MCF 10A (cell line): Measurements from ENCODE around the gene LMTK2. TPM values are rescaled to one million over a fixed set of nuclear protein-coding genes. Genes with fewer than 3 reads are reported as not detected.

Experiments
- BruUV-seq: library from RNA; stranded (reverse); fragments of 400-500 nt; replicated peaks from 2 replicates; lab custom pipeline; 2021; lab: Mats Ljungman, UMichigan
- CTCF ChIA-PET: fragments of 300-600 bp; sonication (Branson Sonifier 250); formaldehyde crosslinking; extraction: SDS; loops from one replicate; lab custom pipeline; 2021; ENCODE audit warnings: antibody characterized with exemption, inconsistent platforms; lab: Yijun Ruan, JAX
- POLR2A ChIA-PET: fragments of 300-600, 350-650 bp; sonication (Branson Sonifier 250); formaldehyde crosslinking; extraction: SDS; loops from one replicate; lab custom pipeline; 2020; ENCODE audit warnings: antibody characterized with exemption, inconsistent platforms; lab: Yijun Ruan, JAX
- DNase-seq: peaks from one replicate; pipeline ENCODE4 v3.0.0-alpha.2; 2018; ENCODE audit not compliant: unreplicated experiment
- H3K27ac Mint-ChIP-seq: one replicate; pipeline ENCODE4 v1.8.0; 2022; ENCODE audit warnings: mild to moderate bottlenecking, low read depth, mixed read lengths; ENCODE audit not compliant: unreplicated experiment
- H3K27me3 Mint-ChIP-seq: one replicate; pipeline ENCODE4 v1.8.0; 2022; ENCODE audit warnings: mixed read lengths; ENCODE audit not compliant: insufficient read depth, unreplicated experiment
- H3K36me3 Mint-ChIP-seq: one replicate; pipeline ENCODE4 v1.8.0; 2022; ENCODE audit warnings: mild to moderate bottlenecking, moderate library complexity, mixed read lengths; ENCODE audit not compliant: insufficient read depth, unreplicated experiment
- H3K4me1 Mint-ChIP-seq: one replicate; pipeline ENCODE4 v1.8.0; 2022; ENCODE audit warnings: mixed read lengths; ENCODE audit not compliant: insufficient read depth, unreplicated experiment
- H3K4me3 Mint-ChIP-seq: one replicate; pipeline ENCODE4 v1.8.0; 2022; ENCODE audit warnings: mild to moderate bottlenecking, moderate library complexity, mixed read lengths; ENCODE audit not compliant: unreplicated experiment
- H3K9me3 Mint-ChIP-seq: one replicate; pipeline ENCODE4 v1.8.0; 2022; ENCODE audit warnings: mixed read lengths; ENCODE audit not compliant: unreplicated experiment
- intact Hi-C: fragments of 100-400 bp; cut with micrococcal nuclease; formaldehyde crosslinking; loops from 2 replicates; pipeline ENCODE4 v1.14.1; 2022
- total RNA-seq: library from RNA; stranded (reverse); gene quantifications from 2 replicates; pipeline ENCODE4 v1.2.3, GENCODE V29; 2022
- TF ChIP-seq, protein P1 (sequence below): fragments of 200-600 bp; IDR thresholded peaks from one replicate; pipeline ENCODE4 v1.8.0; 2022; ENCODE audit warnings: antibody characterized with exemption, mild to moderate bottlenecking; ENCODE audit not compliant: unreplicated experiment

LMTK2 gene
- total RNA-seq, 1 experiment from 2014 or later = 16.8 TPM

GRCh38 chr7:98213296-98213887, 106.7 kb downstream of the LMTK2 start:
- H3K27me3 Mint-ChIP-seq = no peaks in the 10 kb centered on the region
- peaks cover 5% of the 10 kb centered on the region for H3K36me3 Mint-ChIP-seq
- ChIA-PET CTCF (interaction anchor here (0.5 kb wide), 1 partner anchor 884 kb away, joined by 4 read pairs; no protein-coding TSS in a partner anchor), POLR2A (no interaction called here)
- TF ChIP-seq, protein P1, sequence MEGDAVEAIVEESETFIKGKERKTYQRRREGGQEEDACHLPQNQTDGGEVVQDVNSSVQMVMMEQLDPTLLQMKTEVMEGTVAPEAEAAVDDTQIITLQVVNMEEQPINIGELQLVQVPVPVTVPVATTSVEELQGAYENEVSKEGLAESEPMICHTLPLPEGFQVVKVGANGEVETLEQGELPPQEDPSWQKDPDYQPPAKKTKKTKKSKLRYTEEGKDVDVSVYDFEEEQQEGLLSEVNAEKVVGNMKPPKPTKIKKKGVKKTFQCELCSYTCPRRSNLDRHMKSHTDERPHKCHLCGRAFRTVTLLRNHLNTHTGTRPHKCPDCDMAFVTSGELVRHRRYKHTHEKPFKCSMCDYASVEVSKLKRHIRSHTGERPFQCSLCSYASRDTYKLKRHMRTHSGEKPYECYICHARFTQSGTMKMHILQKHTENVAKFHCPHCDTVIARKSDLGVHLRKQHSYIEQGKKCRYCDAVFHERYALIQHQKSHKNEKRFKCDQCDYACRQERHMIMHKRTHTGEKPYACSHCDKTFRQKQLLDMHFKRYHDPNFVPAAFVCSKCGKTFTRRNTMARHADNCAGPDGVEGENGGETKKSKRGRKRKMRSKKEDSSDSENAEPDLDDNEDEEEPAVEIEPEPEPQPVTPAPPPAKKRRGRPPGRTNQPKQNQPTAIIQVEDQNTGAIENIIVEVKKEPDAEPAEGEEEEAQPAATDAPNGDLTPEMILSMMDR = no peak
- DNase-seq = no peak
- H3K27ac Mint-ChIP-seq = no peak overlapping the region
- no peaks in the 10 kb centered on the region for H3K4me1 Mint-ChIP-seq
- no peaks in the 10 kb centered on the region for H3K9me3 Mint-ChIP-seq
- no peak overlapping the region for H3K4me3 Mint-ChIP-seq
- BruUV-seq = no TSS peak
- intact Hi-C loops = no loop called here

- H3K9me3 Mint-ChIP-seq = no peaks in the 10 kb centered on the region
- CTCF ChIA-PET = interaction anchor here (0.5 kb wide), 1 partner anchor 885 kb away, joined by 4 read pairs; no protein-coding TSS in a partner anchor
- intact Hi-C loops = no loop called here
Observed at GRCh38 chr7:98213888-98214810, 107.5 kb downstream of the LMTK2 start.

DNA sequence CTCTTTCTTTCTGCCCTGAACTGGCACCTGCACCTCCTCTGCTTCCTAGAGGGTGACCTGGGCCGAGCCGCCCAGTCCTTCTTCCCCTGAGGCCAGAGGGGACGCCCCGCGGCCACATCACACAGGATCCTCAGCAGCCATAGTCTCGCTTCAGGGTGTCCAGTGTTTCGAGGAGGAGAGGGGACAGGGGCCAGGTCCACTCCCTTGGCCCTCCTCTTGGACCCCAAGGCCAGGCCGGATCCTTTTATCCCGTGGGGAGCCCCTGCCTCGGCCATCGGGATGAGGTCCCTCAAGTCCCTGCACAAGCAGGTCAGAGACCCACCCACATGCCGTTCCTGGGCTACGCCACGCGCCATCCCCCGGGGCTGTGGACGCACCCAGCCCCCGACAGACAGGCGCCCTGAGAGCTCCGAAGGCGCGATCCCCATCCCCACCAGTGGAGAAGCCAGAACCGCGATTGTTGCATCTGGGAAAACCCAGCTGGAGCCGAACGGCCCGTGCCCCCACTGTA, 108.2 kb downstream of the LMTK2 start:
- no peaks in the 10 kb centered on the region for H3K4me1 Mint-ChIP-seq
- no peaks in the 10 kb centered on the region for H3K9me3 Mint-ChIP-seq
- ChIA-PET CTCF (no interaction called here), POLR2A (no interaction called here)
- H3K27me3 Mint-ChIP-seq = no peaks in the 10 kb centered on the region
- H3K4me3 Mint-ChIP-seq = no peak overlapping the region
- H3K36me3 Mint-ChIP-seq = peaks cover 5% of the 10 kb centered on the region
- TF ChIP-seq, protein P1 = no peak
- intact Hi-C loops = no loop called here
- DNase-seq = no peak
- H3K27ac Mint-ChIP-seq = no peak overlapping the region
- BruUV-seq = no TSS peak

More at GRCh38 chr7:98213888-98214810, 107.5 kb downstream of the LMTK2 start:
- Mint-ChIP-seq H3K27ac (no peak overlapping the region), H3K36me3 (peaks cover 5% of the 10 kb centered on the region), H3K4me1 (no peaks in the 10 kb centered on the region), H3K4me3 (no peak overlapping the region), H3K27me3 (no peaks in the 10 kb centered on the region)
- no TSS peak for BruUV-seq
- DNase-seq = no peak
- POLR2A ChIA-PET = no interaction called here
- TF ChIP-seq, protein P1 = no peak
